GM18498 (cell line): ENCODE data around the gene HMGB2.

Experiments used
- ATAC-seq: cut with Tn5 transposase; IDR thresholded peaks from one replicate; pipeline ENCODE4 v1.9.1; 2021; ENCODE audit warnings: mild to moderate bottlenecking, moderate library complexity; ENCODE audit not compliant: unreplicated experiment

Gene HMGB2

GRCh38 chr4:173334085-173334890, at the start of gene HMGB2:
Gene HMGB2 (minus strand): TSS chr4:173334358. CDS start chr4:173333649, 709 bp downstream.
- peak; percentile 92 for ATAC-seq

GRCh38 chr4:173382349-173382748, 48.2 kb upstream of the HMGB2 start:
- no peak for ATAC-seq

GRCh38 chr4:173381610-173382009, 47.5 kb upstream of the HMGB2 start:
- no peak for ATAC-seq

- peak; percentile 55 for ATAC-seq
These were observed 46.8 kb upstream of the HMGB2 start for GRCh38 chr4:173380987-173381386.

- ATAC-seq, result no peak
These were observed 45.8 kb upstream of the HMGB2 start for GRCh38 chr4:173379929-173380328.

GRCh38 chr4:173374588-173374987, 40.4 kb upstream of the HMGB2 start:
- ATAC-seq, result no peak

GRCh38 chr4:173371292-173372192, 37.4 kb upstream of the HMGB2 start:
- peak; percentile 35 for ATAC-seq

- ATAC-seq, result peak; percentile 74
These were observed 36.5 kb upstream of the HMGB2 start, which contains the start of gene SAP30 for GRCh38 chr4:173370477-173371291. Gene SAP30 (plus strand): TSS chr4:173370954. CDS start chr4:173371183, 229 bp downstream.

- peak; percentile 3 for ATAC-seq
These were observed 35.9 kb upstream of the HMGB2 start for GRCh38 chr4:173370130-173370476.

GRCh38 chr4:173367946-173368345, 33.8 kb upstream of the HMGB2 start:
- no peak for ATAC-seq

- no peak for ATAC-seq
These were observed 33.1 kb upstream of the HMGB2 start for GRCh38 chr4:173367285-173367684.

- ATAC-seq, result no peak
These were observed 31.3 kb upstream of the HMGB2 start for GRCh38 chr4:173365359-173365996.

- no peak for ATAC-seq
These were observed 28.5 kb upstream of the HMGB2 start for GRCh38 chr4:173362666-173363065.

- ATAC-seq, result no peak
These were observed 26.5 kb upstream of the HMGB2 start for GRCh38 chr4:173360587-173361221.

GRCh38 chr4:173357939-173358338, 23.8 kb upstream of the HMGB2 start:
- no peak for ATAC-seq

GRCh38 chr4:173347467-173347866, 13.3 kb upstream of the HMGB2 start:
- no peak for ATAC-seq

GRCh38 chr4:173346074-173346473, 11.9 kb upstream of the HMGB2 start:
- no peak for ATAC-seq

GRCh38 chr4:173345648-173346047, 11.5 kb upstream of the HMGB2 start:
- no peak for ATAC-seq

GRCh38 chr4:173343832-173344397, 9.8 kb upstream of the HMGB2 start:
- no peak for ATAC-seq

GRCh38 chr4:173337463-173337862, 3.3 kb upstream of the HMGB2 start:
- ATAC-seq, result no peak
